Suprapubic skin (tissue), 2 donors: Measurements from ENCODE around the gene TPCN2.

ENCODE experiments used
- EP300 ChIP-seq: sonication (generic); formaldehyde crosslinking; IDR thresholded peaks from one replicate; pipeline ENCODE4 v1.6.1; 2017; ENCODE audit warnings: antibody characterized with exemption
- POLR2A ChIP-seq, 2 donors: fragments of 450-650 bp; IDR thresholded peaks; one replicate each; pipeline ENCODE4 v1.6.1; 2017; ENCODE audit warnings: antibody characterized with exemption in 2 of 2, mild to moderate bottlenecking in 2 of 2, moderate library complexity in 2 of 2

- no peak for TF ChIP-seq EP300
- no peak for TF ChIP-seq POLR2A (IDR thresholded peaks at IDR 0.05)
Observed at GRCh38 chr11:69132301-69132670, 83.6 kb downstream of the TPCN2 start.
